NCI-H1105 treated with DMSO at 0.1 percent for 48 hours (cell line): Measurements from ENCODE around the gene PLEKHG2.
"Not testable (repeated sequence)": the region's sequence is repeated elsewhere in the genome, so short reads cannot be mapped to it uniquely, and the experiment has no call there.

Experiments
- DNase-seq: peaks from one replicate; lab custom pipeline; 2025; lab: John Stamatoyannopoulos, UW

The PLEKHG2 gene

GRCh38 chr19:39412100-39412866 lies at the start of gene PLEKHG2:
TSS of gene PLEKHG2 (plus strand) at chr19:39412669. CDS start at chr19:39414087, 1,418 bp downstream.
- peak; percentile 99 for DNase-seq

GRCh38 chr19:39362682-39363657 lies 49.5 kb upstream of the PLEKHG2 start:
- no peak for DNase-seq

- no peak for DNase-seq
These were observed 48.5 kb upstream of the PLEKHG2 start for GRCh38 chr19:39363901-39364457.

- no peak for DNase-seq
These were observed 46.9 kb upstream of the PLEKHG2 start for GRCh38 chr19:39365531-39365930.

- DNase-seq, result no peak
These were observed 43.3 kb upstream of the PLEKHG2 start for GRCh38 chr19:39369200-39369599.

GRCh38 chr19:39370735-39371134 lies 41.7 kb upstream of the PLEKHG2 start:
- no peak for DNase-seq

- no peak for DNase-seq
These were observed 40.2 kb upstream of the PLEKHG2 start for GRCh38 chr19:39372047-39372802.

- DNase-seq, result no peak
These were observed 39.5 kb upstream of the PLEKHG2 start for GRCh38 chr19:39372941-39373340.

- DNase-seq, result no peak
These were observed 36.5 kb upstream of the PLEKHG2 start for GRCh38 chr19:39375929-39376328.

GRCh38 chr19:39377373-39378362 lies 34.8 kb upstream of the PLEKHG2 start:
- no peak for DNase-seq

- DNase-seq, result not testable (repeated sequence)
These were observed 33.1 kb upstream of the PLEKHG2 start for GRCh38 chr19:39379366-39379765.

GRCh38 chr19:39379865-39380396 lies 32.5 kb upstream of the PLEKHG2 start:
- DNase-seq, result no peak

GRCh38 chr19:39380521-39381502 lies 31.7 kb upstream of the PLEKHG2 start:
- no peak for DNase-seq

- DNase-seq, result no peak
These were observed 30.4 kb upstream of the PLEKHG2 start for GRCh38 chr19:39381910-39382611.

- DNase-seq, result no peak
These were observed 29.3 kb upstream of the PLEKHG2 start for GRCh38 chr19:39382991-39383828.

GRCh38 chr19:39384839-39385568 lies 27.5 kb upstream of the PLEKHG2 start:
- no peak for DNase-seq
